Testis (tissue), 3 donors: ENCODE measurements around the gene ADAP1. TPM values are rescaled to one million over a fixed set of nuclear protein-coding genes. Genes with fewer than 3 reads are reported as not detected.
A peak's percentile ranks its signal among the peaks of the same experiment; 100 is the strongest.
"Not testable (repeated sequence)": the region's sequence is repeated elsewhere in the genome, so short reads cannot be mapped to it uniquely, and the experiment has no call there.

Experiments
- DNase-seq: peaks from one replicate; pipeline ENCODE4 v3.0.0-alpha.2; 2019
- H3K27ac ChIP-seq, 2 donors: fragments of 200-600 bp; sonication (generic); one replicate each; pipeline ENCODE4 v1.5.1; 2019
- H3K27me3 ChIP-seq: fragments of 200-600 bp; sonication (generic); one replicate; pipeline ENCODE4 v1.5.1; 2019
- H3K36me3 ChIP-seq: fragments of 200-600 bp; sonication (generic); one replicate; pipeline ENCODE4 v1.5.1; 2017; ENCODE audit warnings: low read depth; ENCODE audit errors: missing control alignments
- H3K4me1 ChIP-seq: fragments of 200-600 bp; sonication (generic); one replicate; pipeline ENCODE4 v1.5.1; 2019
- H3K4me3 ChIP-seq, 2 donors: fragments of 200-600 bp; sonication (generic); one replicate each; pipeline ENCODE4 v1.5.1; 2017 to 2019
- H3K9me3 ChIP-seq: fragments of 200-600 bp; sonication (generic); one replicate; pipeline ENCODE4 v1.5.1; 2017
- CTCF ChIP-seq, 3 experiments: fragments of 450-650 bp in 2 of 3; fragments of 200-600 bp in 1 of 3; sonication (generic) in 1 of 3; IDR thresholded peaks; one replicate each; pipeline ENCODE4 v1.5.1; 2016 to 2019; ENCODE audit warnings: antibody characterized with exemption in 3 of 3, mild to moderate bottlenecking in 2 of 3, moderate library complexity in 1 of 3
- POLR2A ChIP-seq: fragments of 450-650 bp; IDR thresholded peaks from one replicate; pipeline ENCODE4 v1.6.1; 2017; ENCODE audit warnings: antibody characterized with exemption, mild to moderate bottlenecking, moderate library complexity
- WGBS, 2 donors: methylation state at CpG; one replicate each; pipeline ENCODE4 v1.1.5; 2018; 5-methylcytosine and 5-hydroxymethylcytosine counted together
- intact Hi-C: fragments of 100-400 bp; cut with DNase I; formaldehyde crosslinking; loops from one replicate; pipeline ENCODE4 v1.15.1; 2023; ENCODE audit warnings: low total_unique reads
- polyA plus RNA-seq: library from polyadenylated mRNA; stranded (reverse); fragments of 350-450 nt; fragmentation: Illumina TruSeq; extraction: RNeasy Lipid Tissue Mini Kit (QIAGEN cat#74804); gene quantifications from one replicate; pipeline ENCODE4 v1.2.3, GENCODE V29; 2014; ENCODE audit warnings: low read depth, low replicate concordance; ENCODE audit not compliant: insufficient read depth
- total RNA-seq, 2 donors: library from RNA; depleted of rRNA; stranded (reverse); fragments of >200 nt; gene quantifications; one replicate each; pipeline ENCODE4 v1.2.3, GENCODE V29; 2016

Gene ADAP1
- total and polyA plus RNA-seq, 3 donors from 2014 or later = 2.4 to 10.9 (median 6.1) TPM

DNA sequence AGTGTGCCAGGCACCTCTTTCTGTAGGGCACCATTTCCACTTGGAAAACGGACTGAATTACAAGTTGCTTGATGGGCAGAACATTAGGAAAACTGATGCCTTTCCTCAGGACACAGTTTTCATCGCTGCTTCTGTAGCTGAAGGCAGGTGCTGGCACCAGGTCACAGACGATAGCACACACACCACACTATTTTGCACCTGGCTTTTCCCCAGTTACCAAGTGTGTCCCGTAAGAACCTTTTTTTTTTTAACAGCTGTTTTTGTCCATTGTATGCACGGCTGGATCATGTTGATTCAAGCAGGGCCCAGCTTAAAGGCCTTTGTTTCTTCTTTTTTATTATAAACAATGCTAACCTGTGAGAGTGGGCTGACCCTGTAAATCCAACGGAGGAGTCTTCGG, 79.4 kb downstream of the ADAP1 start:
- Histone ChIP-seq H3K27ac (peak overlapping the region; percentile 73 to 96), H3K9me3 (no peaks in the 10 kb centered on the region), H3K36me3 (no peaks in the 10 kb centered on the region), H3K4me3 (peak overlapping the region; percentile 37 to 38), H3K4me1 (peaks cover 29% of the 10 kb centered on the region), H3K27me3 (no peaks in the 10 kb centered on the region)
- no peak for DNase-seq
- 56 to 58% methylated on average over 7 of the region's 7 CpGs for WGBS, 2 donors
- TF ChIP-seq CTCF (IDR thresholded peaks at IDR 0.05) = no peak
- TF ChIP-seq POLR2A = no peak
- intact Hi-C loops = no loop called here

DNA sequence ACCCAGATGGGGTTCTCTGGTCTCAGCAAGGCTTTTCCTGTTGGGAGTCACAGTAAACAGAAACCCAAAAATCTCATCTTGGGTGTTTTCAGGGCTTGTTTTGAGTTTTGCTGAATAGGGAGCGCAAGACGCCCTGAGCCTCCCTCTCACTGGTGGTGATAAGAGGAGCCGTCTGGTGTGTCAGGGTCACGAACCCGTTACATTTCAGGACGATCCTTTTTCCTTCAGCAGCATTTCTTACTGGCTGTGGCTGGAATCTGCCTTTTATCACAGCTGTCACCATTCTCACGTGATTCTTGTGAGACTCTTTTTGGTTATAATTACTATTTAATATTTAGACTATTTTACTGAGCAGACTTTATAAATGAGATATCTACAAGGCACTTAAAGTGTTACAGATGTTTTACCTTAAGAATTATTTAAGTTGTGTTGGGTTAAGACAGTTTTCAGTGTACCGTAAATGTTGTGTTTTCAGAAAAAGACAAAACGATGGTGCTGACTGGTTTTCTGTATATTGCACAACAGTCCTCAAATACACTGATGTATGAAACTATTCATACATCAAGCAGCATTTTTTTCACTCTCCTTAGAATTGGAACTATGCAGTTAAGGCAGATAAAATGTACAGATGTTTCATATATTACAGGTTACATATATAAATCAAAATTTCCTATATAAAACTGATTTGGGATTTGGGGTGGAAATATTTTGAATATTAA, 80.3 kb downstream of the ADAP1 start:
- Histone ChIP-seq H3K4me3 (no peak overlapping the region), H3K9me3 (no peaks in the 10 kb centered on the region), H3K4me1 (peaks cover 29% of the 10 kb centered on the region), H3K36me3 (no peaks in the 10 kb centered on the region), H3K27me3 (no peaks in the 10 kb centered on the region), H3K27ac (peak overlapping the region; percentile 68 to 96)
- WGBS, 2 donors = 52 to 67% methylated on average over 9 of the region's 9 CpGs
- intact Hi-C loops = loop anchor here (5.0 kb wide), 1 partner anchor 87 kb away; no protein-coding TSS in a partner anchor
- peak; percentile 78 for DNase-seq
- TF ChIP-seq POLR2A = no peak
- TF ChIP-seq CTCF (IDR thresholded peaks at IDR 0.05) = no peak

GRCh38 chr7:873367-874002, 81.0 kb downstream of the ADAP1 start:
- no peaks in the 10 kb centered on the region for H3K9me3 ChIP-seq
- H3K27ac ChIP-seq = peak overlapping the region; percentile 68 to 96
- H3K4me3 ChIP-seq = no peak overlapping the region
- H3K27me3 ChIP-seq = no peaks in the 10 kb centered on the region
- TF ChIP-seq CTCF (IDR thresholded peaks at IDR 0.05) (peak; percentile 80 to 93 (median 92)), POLR2A (no peak)
- no peaks in the 10 kb centered on the region for H3K36me3 ChIP-seq
- 31 to 36% methylated on average over 18 of the region's 18 CpGs for WGBS, 2 donors
- H3K4me1 ChIP-seq = peaks cover 23% of the 10 kb centered on the region
- DNase-seq = peak; percentile 94
- intact Hi-C loops = loop anchor here (5.0 kb wide), 1 partner anchor 86 kb away; no protein-coding TSS in a partner anchor

GRCh38 chr7:872685-873084, 81.8 kb downstream of the ADAP1 start:
- 92 to 94% methylated on average over 19 of the region's 19 CpGs for WGBS, 2 donors
- H3K27me3 ChIP-seq, H3K36me3 ChIP-seq, DNase-seq, H3K4me3 ChIP-seq, H3K9me3 ChIP-seq: not testable (repeated sequence)
- intact Hi-C loops = loop anchor here (5.0 kb wide), 1 partner anchor 85 kb away; no protein-coding TSS in a partner anchor
- H3K4me1 ChIP-seq = peaks cover 23% of the 10 kb centered on the region
- H3K27ac ChIP-seq = peak overlapping the region in 1 of 2 donors; percentile 96

GRCh38 chr7:871900-872537, 82.5 kb downstream of the ADAP1 start:
- H3K27ac ChIP-seq = peak overlapping the region in 1 of 2 donors; percentile 96
- H3K36me3 ChIP-seq = no peaks in the 10 kb centered on the region
- TF ChIP-seq CTCF (IDR thresholded peaks at IDR 0.05) = no peak
- no peak for TF ChIP-seq POLR2A
- WGBS, 2 donors = 77 to 91% methylated on average over 13 to 14 of the region's 14 CpGs
- DNase-seq = no peak
- H3K4me1 ChIP-seq = peaks cover 23% of the 10 kb centered on the region
- H3K27me3 ChIP-seq = no peaks in the 10 kb centered on the region
- intact Hi-C loops = loop anchor here (5.0 kb wide), 1 partner anchor 85 kb away; no protein-coding TSS in a partner anchor
- H3K4me3 ChIP-seq = no peak overlapping the region
- no peaks in the 10 kb centered on the region for H3K9me3 ChIP-seq
